SU-DHL-6 (cell line): ENCODE measurements around the gene XYLB.

Experiments
- CTCF ChIP-seq: fragments of 200-600 bp; sonication (generic); IDR thresholded peaks from one replicate; pipeline ENCODE4 v1.5.1; 2017; ENCODE audit warnings: antibody characterized with exemption, mild to moderate bottlenecking, low read length, moderate library complexity; ENCODE audit not compliant: insufficient read depth, poor library complexity, severe bottlenecking
- EZH2phosphoT487 ChIP-seq: fragments of 200-600 bp; sonication (generic), shearing (Covaris generic); conservative IDR thresholded peaks from 2 replicates; pipeline ENCODE4 v1.6.1; 2018; ENCODE audit warnings: mild to moderate bottlenecking, antibody characterized with exemption, low read length, moderate library complexity, mixed read lengths

GRCh38 chr3:38386992-38387750, 40.6 kb downstream of the XYLB start:
- no peak for TF ChIP-seq CTCF
- TF ChIP-seq EZH2phosphoT487 = no peak
